Peyer's patch (tissue), 4 donors: Measurements from ENCODE around the gene CAB39L. TPM values are rescaled to one million over a fixed set of nuclear protein-coding genes. Genes with fewer than 3 reads are reported as not detected.

Experiments
- DNase-seq, 3 donors: peaks; one replicate each; pipeline ENCODE4 v3.0.0-alpha.2; 2017 to 2019
- H3K27ac ChIP-seq, 4 donors: fragments of 200-600 bp; sonication (generic); one replicate each; pipeline ENCODE4 v1.5.1; 2016 to 2019
- H3K27me3 ChIP-seq, 2 donors: fragments of 200-600 bp; sonication (generic); one replicate each; pipeline ENCODE4 v1.5.1; 2019
- H3K36me3 ChIP-seq, 3 donors: fragments of 200-600 bp; sonication (generic); one replicate each; pipeline ENCODE4 v1.5.1; 2016 to 2019
- H3K4me1 ChIP-seq, 4 donors: fragments of 200-600 bp; sonication (generic); one replicate each; pipeline ENCODE4 v1.5.1; 2016 to 2019
- H3K4me3 ChIP-seq, 4 donors: fragments of 200-600 bp; sonication (generic); 1 replicate in 3 of 4; 2 replicates in 1 of 4; pipeline ENCODE4 v1.5.1; 2016 to 2019; ENCODE audit warnings: mild to moderate bottlenecking in 1 of 4
- H3K9me3 ChIP-seq, 4 donors: fragments of 200-600 bp; sonication (generic); one replicate each; pipeline ENCODE4 v1.5.1; 2016 to 2019; ENCODE audit warnings: mild to moderate bottlenecking in 1 of 4
- CTCF ChIP-seq, 6 experiments: fragments of 450-650 bp in 4 of 6; fragments of 200-600 bp in 2 of 6; sonication (generic) in 1 of 6; IDR thresholded peaks; one replicate each; pipeline ENCODE4 v1.5.1; 2017 to 2019; ENCODE audit warnings: antibody characterized with exemption in 6 of 6, mild to moderate bottlenecking in 3 of 6, moderate library complexity in 1 of 6
- POLR2A ChIP-seq, 2 donors: fragments of 450-650 bp; IDR thresholded peaks; one replicate each; pipeline ENCODE4 v1.5.1; 2017; ENCODE audit warnings: antibody characterized with exemption in 2 of 2, mild to moderate bottlenecking in 2 of 2, moderate library complexity in 2 of 2
- total RNA-seq, 4 donors: library from RNA; depleted of rRNA; stranded (reverse); fragments of >200 nt; gene quantifications; one replicate each; pipeline ENCODE4 v1.1.0, GENCODE V29; 2016

Gene CAB39L
- total RNA-seq, 4 donors from 2014 or later = 8.3 to 28.9 (median 11.6) TPM

- Histone ChIP-seq H3K4me3 (no peak overlapping the region), H3K9me3 (no peaks in the 10 kb centered on the region), H3K27ac (no peak overlapping the region), H3K4me1 (peaks cover 0 to 24% (median 2%) of the 10 kb centered on the region in 4 donors), H3K27me3 (no peaks in the 10 kb centered on the region), H3K36me3 (no peaks in the 10 kb centered on the region)
- TF ChIP-seq POLR2A (IDR thresholded peaks at IDR 0.05) (no peak), CTCF (IDR thresholded peaks at IDR 0.05) (no peak)
- DNase-seq = no peak
These were observed 138.0 kb downstream of the CAB39L start for GRCh38 chr13:49305792-49306425.

GRCh38 chr13:49304763-49305700, 138.8 kb downstream of the CAB39L start:
- no peaks in the 10 kb centered on the region for H3K27me3 ChIP-seq
- TF ChIP-seq POLR2A (IDR thresholded peaks at IDR 0.05) (no peak), CTCF (IDR thresholded peaks at IDR 0.05) (no peak)
- H3K4me1 ChIP-seq = peaks cover 0 to 24% (median 2%) of the 10 kb centered on the region in 4 donors
- no peak overlapping the region for H3K4me3 ChIP-seq
- no peaks in the 10 kb centered on the region for H3K36me3 ChIP-seq
- H3K27ac ChIP-seq = no peak overlapping the region
- no peaks in the 10 kb centered on the region for H3K9me3 ChIP-seq
- no peak for DNase-seq

GRCh38 chr13:49304356-49304755, 139.5 kb downstream of the CAB39L start:
- H3K27me3 ChIP-seq = no peaks in the 10 kb centered on the region
- no peak overlapping the region for H3K4me3 ChIP-seq
- DNase-seq = no peak
- peaks cover 0 to 24% (median 2%) of the 10 kb centered on the region in 4 donors for H3K4me1 ChIP-seq
- H3K36me3 ChIP-seq = no peaks in the 10 kb centered on the region
- no peaks in the 10 kb centered on the region for H3K9me3 ChIP-seq
- no peak for TF ChIP-seq POLR2A (IDR thresholded peaks at IDR 0.05)
- no peak for TF ChIP-seq CTCF (IDR thresholded peaks at IDR 0.05)
- no peak overlapping the region for H3K27ac ChIP-seq

- Histone ChIP-seq H3K36me3 (no peaks in the 10 kb centered on the region), H3K27ac (no peak overlapping the region), H3K4me3 (no peak overlapping the region), H3K27me3 (no peaks in the 10 kb centered on the region), H3K4me1 (peaks cover 0 to 18% (median 2%) of the 10 kb centered on the region in 4 donors), H3K9me3 (no peaks in the 10 kb centered on the region)
- no peak for TF ChIP-seq POLR2A (IDR thresholded peaks at IDR 0.05)
- DNase-seq = no peak
These were observed 140.2 kb downstream of the CAB39L start for GRCh38 chr13:49303533-49304252.

- no peak for DNase-seq
- Histone ChIP-seq H3K4me3 (no peak overlapping the region), H3K36me3 (no peaks in the 10 kb centered on the region), H3K27me3 (no peaks in the 10 kb centered on the region), H3K9me3 (no peaks in the 10 kb centered on the region), H3K4me1 (peaks cover 0 to 13% (median 0%) of the 10 kb centered on the region in 4 donors), H3K27ac (no peak overlapping the region)
- TF ChIP-seq CTCF (IDR thresholded peaks at IDR 0.05) = no peak
- TF ChIP-seq POLR2A (IDR thresholded peaks at IDR 0.05) = no peak
These were observed 141.0 kb downstream of the CAB39L start for GRCh38 chr13:49302817-49303216.
